ENCODE measurements around the gene VTI1A. TPM values are rescaled to one million over a fixed set of nuclear protein-coding genes. Genes with fewer than 3 reads are reported as not detected.

Gene VTI1A
- total and polyA plus RNA-seq, 2 of the 4 experiments (the other 2 are of a cell fraction) = 9.7 to 24.9 TPM

GRCh38 chr10:112553315-112553714 lies 106.3 kb downstream of the VTI1A start:
- no peak overlapping the region for H3K18ac ChIP-seq (ENCODE audit: low read depth, low read length)

More at GRCh38 chr10:112553315-112553714, 106.3 kb downstream of the VTI1A start:
- H4K91ac ChIP-seq (ENCODE audit: insufficient read depth, low read depth, low read length) = no peak overlapping the region
- H3K23ac ChIP-seq (ENCODE audit: low read depth, low read length) = no peak overlapping the region
- H3K36me3 ChIP-seq (ENCODE audit: control insufficient read depth, insufficient read depth, low read length) = no peaks in the 10 kb centered on the region
- 0 out of 2 replicates have a peak, but pooled peaks cover 3% of the 10 kb centered on the region for H3K9me1 ChIP-seq (ENCODE audit: insufficient read depth, low read length)
- no peak overlapping the region for H2AK9ac ChIP-seq (replicated peaks; ENCODE audit: low read depth, low read length, poor library complexity)
- dilution Hi-C loops (cut with HindIII; ENCODE audit: low sequenced_read_pairs, unreplicated experiment) = no loop called here
- no peak overlapping the region for H2AK5ac ChIP-seq (ENCODE audit: low read depth, low read length)
- H2BK5ac ChIP-seq (ENCODE audit: low read depth, low read length, poor library complexity, severe bottlenecking) = no peak overlapping the region
- BruUV-seq (replicated peaks) = no TSS peak
- POLR2A ChIA-PET (ENCODE audit: unreplicated experiment) = no interaction called here
- no peak overlapping the region for H3K9ac ChIP-seq (ENCODE audit: low read depth, low read length)
- no peak overlapping the region for H2AFZ ChIP-seq (replicated peaks; ENCODE audit: low read length, poor library complexity)
- H3K4ac ChIP-seq (ENCODE audit: low read depth, low read length) = no peak overlapping the region
- H3K4me2 ChIP-seq (ENCODE audit: low read depth, low read length) = no peak overlapping the region
- intact Hi-C loops (cut with micrococcal nuclease) = no loop called here
- H4K5ac ChIP-seq (ENCODE audit: low read depth, low read length) = no peak overlapping the region
- H3K4me3 ChIP-seq (ENCODE audit: insufficient read depth, low read depth, low read length) = no peak overlapping the region
- ATAC-seq (ENCODE audit: low read depth) (no peak), DNase-seq (no peak)
- no peak overlapping the region for H2BK15ac ChIP-seq (ENCODE audit: low read depth, low read length)
- H4K20me1 ChIP-seq (ENCODE audit: insufficient read depth, low read length) = no peaks in the 10 kb centered on the region
- TF ChIP-seq RCOR1 (IDR thresholded peaks at IDR 0.05; ENCODE audit: insufficient replicate concordance, low read length) (no peak), NFE2L2 (IDR thresholded peaks at IDR 0.05; ENCODE audit: low read depth, low read length) (no peak), RFX5 (IDR thresholded peaks at IDR 0.05; ENCODE audit: low read depth, low read length) (no peak), BHLHE40 (IDR thresholded peaks at IDR 0.05; ENCODE audit: low read depth, low read length) (no peak), ELK1 (IDR thresholded peaks at IDR 0.05; ENCODE audit: borderline replicate concordance, low read depth, low read length) (no peak), SMC3 (IDR thresholded peaks at IDR 0.05; ENCODE audit: low read depth, low read length) (no peak), USF2 (IDR thresholded peaks at IDR 0.05; ENCODE audit: low read depth, low read length) (no peak), MAZ (IDR thresholded peaks at IDR 0.05; ENCODE audit: borderline replicate concordance, low read depth, low read length) (no peak), CHD1 (IDR thresholded peaks at IDR 0.05; ENCODE audit: low read depth, low read length) (no peak), RAD21 (IDR thresholded peaks at IDR 0.05; ENCODE audit: low read length) (no peak), FOS (IDR thresholded peaks at IDR 0.05; ENCODE audit: low read depth, low read length) (no peak), CTCF (conservative IDR thresholded peaks at IDR 0.05; ENCODE audit: low read depth, low read length) (no peak), CEBPB (IDR thresholded peaks at IDR 0.05; ENCODE audit: low read depth, low read length) (no peak), POLR2A (IDR thresholded peaks at IDR 0.05; ENCODE audit: low read depth, low read length) (no peak), MAFK (IDR thresholded peaks at IDR 0.05; ENCODE audit: low read depth, low read length) (no peak)
- CTCF ChIA-PET = no interaction called here
- no peak overlapping the region for H2BK120ac ChIP-seq (ENCODE audit: low read depth, low read length)
- H4K8ac ChIP-seq (ENCODE audit: low read depth in 2 of 2, low read length in 2 of 2) = no peak overlapping the region
- WGBS, 2 experiments (ENCODE audit: extremely low coverage in 2 of 2, insufficient read length in 1 of 2) = 100% methylated on average over 2 of the region's 3 CpGs; no CpG with 5 or more reads in 1 of the 2 experiments
- in situ Hi-C loops (cut with MboI; ENCODE audit: low sequenced_read_pairs) = loop anchor here (25.0 kb wide), 1 partner anchor 584 kb away; no protein-coding TSS in a partner anchor
- H3K27ac ChIP-seq (ENCODE audit: insufficient read depth, low read length) = no peak overlapping the region
- no peaks in the 10 kb centered on the region for H3K27me3 ChIP-seq (ENCODE audit: control insufficient read depth, insufficient read depth, low read length)
- peaks cover 0 to 3% of the 10 kb centered on the region in 2 experiments; a peak in 1 of 4 replicates for H3K79me1 ChIP-seq (ENCODE audit: low read depth in 1 of 2, low read length in 2 of 2)
- H3K14ac ChIP-seq (replicated peaks; ENCODE audit: low read depth, low read length) = no peak overlapping the region
- H3K56ac ChIP-seq (ENCODE audit: extremely low read depth, insufficient read depth, low read length) = no peak overlapping the region
- H3K9me3 ChIP-seq (ENCODE audit: control insufficient read depth, insufficient read depth, low read length) = no peaks in the 10 kb centered on the region
- H2BK20ac ChIP-seq (ENCODE audit: low read depth, low read length) = no peak overlapping the region
- no peaks in the 10 kb centered on the region for H3K4me1 ChIP-seq (ENCODE audit: control insufficient read depth, insufficient read depth, low read length)

All from IMR-90 (cell line).